ENCODE data around the gene ARIH1. TPM values are rescaled to one million over a fixed set of nuclear protein-coding genes. Genes with fewer than 3 reads are reported as not detected.

The ARIH1 gene
- total and polyA plus RNA-seq, 2 donors (not counting 1 experiment from before 2014, with no cell fraction given): 27.9 to 62.3 TPM

DNA sequence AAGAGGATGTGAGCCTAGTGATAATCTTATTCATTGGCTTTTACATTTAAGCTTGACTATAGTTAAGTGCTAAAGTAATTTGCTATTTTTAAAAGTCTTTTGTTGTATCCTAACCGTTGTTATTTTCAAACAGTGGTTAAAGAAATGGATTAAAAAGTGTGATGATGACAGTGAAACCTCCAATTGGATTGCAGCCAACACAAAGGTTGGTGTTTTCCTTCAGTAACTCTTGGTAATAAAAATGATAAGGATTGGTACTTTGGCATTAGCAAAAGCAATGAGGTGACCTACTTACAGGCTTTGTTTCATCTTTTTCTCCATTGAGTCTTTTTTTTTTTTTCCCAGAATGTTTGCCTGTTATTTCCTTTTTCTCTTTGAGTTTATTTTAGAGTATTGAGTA, 92.8 kb downstream of the ARIH1 start:
- H3K4me1 ChIP-seq (ENCODE audit: control insufficient read depth, extremely low read depth, insufficient read depth, low read length): no peaks in the 10 kb centered on the region
- H3K36me3 ChIP-seq (ENCODE audit: control insufficient read depth, insufficient read depth, low read length): no peaks in the 10 kb centered on the region
- no peak overlapping the region for H3K9ac ChIP-seq (ENCODE audit: insufficient read depth, low read length)
- no peak overlapping the region for H3K4me2 ChIP-seq (ENCODE audit: extremely low read depth, insufficient read depth, low read length)
- H3K4me3 ChIP-seq (replicated peaks in 1 of 4; ENCODE audit: control extremely low read depth in 1 of 4, insufficient read depth in 1 of 4, low read depth in 3 of 4, low read length in 4 of 4): no peak overlapping the region
- TF ChIP-seq, protein P1, sequence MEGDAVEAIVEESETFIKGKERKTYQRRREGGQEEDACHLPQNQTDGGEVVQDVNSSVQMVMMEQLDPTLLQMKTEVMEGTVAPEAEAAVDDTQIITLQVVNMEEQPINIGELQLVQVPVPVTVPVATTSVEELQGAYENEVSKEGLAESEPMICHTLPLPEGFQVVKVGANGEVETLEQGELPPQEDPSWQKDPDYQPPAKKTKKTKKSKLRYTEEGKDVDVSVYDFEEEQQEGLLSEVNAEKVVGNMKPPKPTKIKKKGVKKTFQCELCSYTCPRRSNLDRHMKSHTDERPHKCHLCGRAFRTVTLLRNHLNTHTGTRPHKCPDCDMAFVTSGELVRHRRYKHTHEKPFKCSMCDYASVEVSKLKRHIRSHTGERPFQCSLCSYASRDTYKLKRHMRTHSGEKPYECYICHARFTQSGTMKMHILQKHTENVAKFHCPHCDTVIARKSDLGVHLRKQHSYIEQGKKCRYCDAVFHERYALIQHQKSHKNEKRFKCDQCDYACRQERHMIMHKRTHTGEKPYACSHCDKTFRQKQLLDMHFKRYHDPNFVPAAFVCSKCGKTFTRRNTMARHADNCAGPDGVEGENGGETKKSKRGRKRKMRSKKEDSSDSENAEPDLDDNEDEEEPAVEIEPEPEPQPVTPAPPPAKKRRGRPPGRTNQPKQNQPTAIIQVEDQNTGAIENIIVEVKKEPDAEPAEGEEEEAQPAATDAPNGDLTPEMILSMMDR (conservative IDR thresholded peaks at IDR 0.05 in 1 of 2, IDR thresholded peaks at IDR 0.05 in 1 of 2; ENCODE audit: low read depth in 1 of 2, low read length in 2 of 2): no peak
- TF ChIP-seq EZH2 (IDR thresholded peaks at IDR 0.05; ENCODE audit: low read length, missing control alignments): no peak
- no peaks in the 10 kb centered on the region for H3K27me3 ChIP-seq (ENCODE audit: control insufficient read depth, insufficient read depth, low read length)
- H4K20me1 ChIP-seq (ENCODE audit: control insufficient read depth, extremely low read depth, insufficient read depth, low read length): no peaks in the 10 kb centered on the region
- H2AFZ ChIP-seq (ENCODE audit: low read length): no peak overlapping the region
- no peaks in the 10 kb centered on the region for H3K9me3 ChIP-seq (ENCODE audit: control insufficient read depth, insufficient read depth, low read depth, low read length)
- no peak overlapping the region for H3K27ac ChIP-seq (ENCODE audit: insufficient read depth, low read length)
- no peaks in the 10 kb centered on the region for H3K79me2 ChIP-seq (ENCODE audit: control insufficient read depth, insufficient read depth, low read length)
- DNase-seq (ENCODE audit: low read depth in 2 of 2): no peak

DNA sequence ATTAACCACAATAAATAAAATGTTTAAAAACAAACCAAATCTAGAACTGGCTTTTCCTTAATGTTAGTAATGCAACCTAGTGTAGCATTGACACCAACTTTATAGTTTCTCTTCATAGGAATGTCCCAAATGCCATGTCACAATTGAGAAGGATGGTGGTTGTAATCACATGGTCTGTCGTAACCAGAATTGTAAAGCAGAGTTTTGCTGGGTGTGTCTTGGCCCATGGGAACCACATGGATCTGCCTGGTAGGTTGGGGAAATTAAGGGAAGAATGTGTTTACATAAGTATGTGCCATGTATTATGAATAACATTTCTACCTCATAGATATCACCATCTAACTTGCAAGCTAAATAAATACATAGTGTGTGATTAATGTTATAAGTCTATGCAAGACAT, 95.9 kb downstream of the ARIH1 start:
- H3K4me1 ChIP-seq (ENCODE audit: control insufficient read depth, extremely low read depth, insufficient read depth, low read length): no peaks in the 10 kb centered on the region
- no peak overlapping the region for H2AFZ ChIP-seq (ENCODE audit: low read length)
- no peaks in the 10 kb centered on the region for H3K27me3 ChIP-seq (ENCODE audit: control insufficient read depth, insufficient read depth, low read length)
- no peak for DNase-seq (ENCODE audit: low read depth in 2 of 2)
- no peak overlapping the region for H3K9ac ChIP-seq (ENCODE audit: insufficient read depth, low read length)
- no peaks in the 10 kb centered on the region for H4K20me1 ChIP-seq (ENCODE audit: control insufficient read depth, extremely low read depth, insufficient read depth, low read length)
- no peak overlapping the region for H3K4me3 ChIP-seq (replicated peaks in 1 of 4; ENCODE audit: control extremely low read depth in 1 of 4, insufficient read depth in 1 of 4, low read depth in 3 of 4, low read length in 4 of 4)
- TF ChIP-seq EZH2 (IDR thresholded peaks at IDR 0.05; ENCODE audit: low read length, missing control alignments): no peak
- TF ChIP-seq, protein P1 (conservative IDR thresholded peaks at IDR 0.05 in 1 of 2, IDR thresholded peaks at IDR 0.05 in 1 of 2; ENCODE audit: low read depth in 1 of 2, low read length in 2 of 2): no peak
- H3K79me2 ChIP-seq (ENCODE audit: control insufficient read depth, insufficient read depth, low read length): no peaks in the 10 kb centered on the region
- no peaks in the 10 kb centered on the region for H3K36me3 ChIP-seq (ENCODE audit: control insufficient read depth, insufficient read depth, low read length)
- H3K4me2 ChIP-seq (ENCODE audit: extremely low read depth, insufficient read depth, low read length): no peak overlapping the region
- H3K27ac ChIP-seq (ENCODE audit: insufficient read depth, low read length): no peak overlapping the region
- H3K9me3 ChIP-seq (ENCODE audit: control insufficient read depth, insufficient read depth, low read depth, low read length): no peaks in the 10 kb centered on the region

DNA sequence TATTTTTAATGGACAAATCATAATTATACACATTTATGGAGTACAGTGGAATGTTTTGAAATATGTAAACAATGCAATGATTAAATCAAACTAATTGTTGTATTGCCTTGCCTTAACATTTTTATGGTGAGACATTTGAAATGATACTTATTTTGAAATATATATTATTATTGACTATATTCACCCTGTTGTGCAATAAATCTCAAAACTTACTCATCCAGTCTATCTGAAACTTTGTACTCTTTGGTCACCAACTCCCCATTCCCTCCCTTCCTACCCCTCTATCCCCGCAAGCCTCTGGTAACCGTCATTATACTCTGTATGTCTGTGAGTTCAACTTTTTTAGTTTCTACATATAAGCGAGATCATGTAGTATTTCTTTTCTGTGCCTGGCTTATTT, 105.7 kb downstream of the ARIH1 start:
- TF ChIP-seq, protein P1 (conservative IDR thresholded peaks at IDR 0.05 in 1 of 2, IDR thresholded peaks at IDR 0.05 in 1 of 2; ENCODE audit: low read depth in 1 of 2, low read length in 2 of 2): no peak
- TF ChIP-seq EZH2 (IDR thresholded peaks at IDR 0.05; ENCODE audit: low read length, missing control alignments): no peak
- no peak overlapping the region for H3K9ac ChIP-seq (ENCODE audit: insufficient read depth, low read length)
- H3K27ac ChIP-seq (ENCODE audit: insufficient read depth, low read length): no peak overlapping the region
- no peaks in the 10 kb centered on the region for H3K27me3 ChIP-seq (ENCODE audit: control insufficient read depth, insufficient read depth, low read length)
- H3K4me3 ChIP-seq (replicated peaks in 1 of 4; ENCODE audit: control extremely low read depth in 1 of 4, insufficient read depth in 1 of 4, low read depth in 3 of 4, low read length in 4 of 4): no peak overlapping the region
- H3K9me3 ChIP-seq (ENCODE audit: control insufficient read depth, insufficient read depth, low read depth, low read length): no peaks in the 10 kb centered on the region
- H3K36me3 ChIP-seq (ENCODE audit: control insufficient read depth, insufficient read depth, low read length): peaks cover 5% of the 10 kb centered on the region
- no peak for DNase-seq (ENCODE audit: low read depth in 2 of 2)
- no peaks in the 10 kb centered on the region for H3K79me2 ChIP-seq (ENCODE audit: control insufficient read depth, insufficient read depth, low read length)
- H2AFZ ChIP-seq (ENCODE audit: low read length): no peak overlapping the region
- H4K20me1 ChIP-seq (ENCODE audit: control insufficient read depth, extremely low read depth, insufficient read depth, low read length): no peaks in the 10 kb centered on the region
- no peak overlapping the region for H3K4me2 ChIP-seq (ENCODE audit: extremely low read depth, insufficient read depth, low read length)
- H3K4me1 ChIP-seq (ENCODE audit: control insufficient read depth, extremely low read depth, insufficient read depth, low read length): no peaks in the 10 kb centered on the region
